Right lobe of liver (tissue), 4 donors: Measurements from ENCODE around the gene ZNF692.

Source experiments
- POLR2A ChIP-seq: fragments of 450-650 bp; IDR thresholded peaks from one replicate; pipeline ENCODE4 v1.6.1; 2017; ENCODE audit warnings: antibody characterized with exemption, mild to moderate bottlenecking
- TF ChIP-seq, protein P1 (sequence below), 4 donors: fragments of 200-600 bp in 3 of 4; fragments of 450-650 bp in 1 of 4; IDR thresholded peaks; one replicate each; pipeline versions ENCODE4 v1.5.1 to v1.8.0; 2016 to 2022; ENCODE audit warnings: antibody characterized with exemption in 4 of 4, mild to moderate bottlenecking in 2 of 4
- donor health status: DM: no; HTN: no; CAD: no.
- donor health status: DM: no; HTN: no; CAD: no.
- donor health status: DM: no; HTN: yes; CAD: no.

DNA sequence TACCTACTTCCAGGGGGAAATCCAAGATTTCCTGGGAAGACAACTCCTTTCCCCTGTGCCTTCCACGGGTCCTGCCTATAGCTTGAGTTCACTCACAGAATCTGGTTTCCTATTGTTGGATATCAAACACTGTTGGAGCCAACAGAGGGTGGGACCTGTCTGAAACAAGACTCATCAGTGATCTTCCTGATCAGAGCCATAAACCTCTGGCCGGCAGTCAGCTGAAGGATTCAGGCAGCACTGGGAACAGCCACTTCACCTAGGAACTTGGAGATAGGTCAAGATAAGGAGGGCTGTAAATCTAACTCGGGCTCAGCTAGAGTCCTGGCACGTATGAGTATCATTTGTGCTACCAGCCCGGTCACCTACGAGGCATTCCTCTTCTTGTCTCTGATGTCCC, 56.4 kb downstream of the ZNF692 start:
- TF ChIP-seq, protein P1, sequence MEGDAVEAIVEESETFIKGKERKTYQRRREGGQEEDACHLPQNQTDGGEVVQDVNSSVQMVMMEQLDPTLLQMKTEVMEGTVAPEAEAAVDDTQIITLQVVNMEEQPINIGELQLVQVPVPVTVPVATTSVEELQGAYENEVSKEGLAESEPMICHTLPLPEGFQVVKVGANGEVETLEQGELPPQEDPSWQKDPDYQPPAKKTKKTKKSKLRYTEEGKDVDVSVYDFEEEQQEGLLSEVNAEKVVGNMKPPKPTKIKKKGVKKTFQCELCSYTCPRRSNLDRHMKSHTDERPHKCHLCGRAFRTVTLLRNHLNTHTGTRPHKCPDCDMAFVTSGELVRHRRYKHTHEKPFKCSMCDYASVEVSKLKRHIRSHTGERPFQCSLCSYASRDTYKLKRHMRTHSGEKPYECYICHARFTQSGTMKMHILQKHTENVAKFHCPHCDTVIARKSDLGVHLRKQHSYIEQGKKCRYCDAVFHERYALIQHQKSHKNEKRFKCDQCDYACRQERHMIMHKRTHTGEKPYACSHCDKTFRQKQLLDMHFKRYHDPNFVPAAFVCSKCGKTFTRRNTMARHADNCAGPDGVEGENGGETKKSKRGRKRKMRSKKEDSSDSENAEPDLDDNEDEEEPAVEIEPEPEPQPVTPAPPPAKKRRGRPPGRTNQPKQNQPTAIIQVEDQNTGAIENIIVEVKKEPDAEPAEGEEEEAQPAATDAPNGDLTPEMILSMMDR (IDR thresholded peaks at IDR 0.05), result no peak
- TF ChIP-seq POLR2A, result no peak
